GM13977 (cell line): ENCODE data around the gene HHIP.

Source experiments
- DNase-seq: peaks from one replicate; pipeline ENCODE4 v3.0.0; 2012; ENCODE audit warnings: low spot score
- in situ Hi-C: fragments of 300-500 bp; cut with MboI; formaldehyde crosslinking; loops from one replicate; pipeline ENCODE4 v1.12.0; 2022; ENCODE audit warnings: low sequenced_read_pairs, low pct_unique_long_range_greater_than_20kb, mixed read lengths, inconsistent platforms; ENCODE audit not compliant: unreplicated experiment
- TF ChIP-seq, protein P1 (sequence below): IDR thresholded peaks from 2 replicates; pipeline ENCODE4 v1.5.1; 2012; ENCODE audit warnings: mild to moderate bottlenecking, control low read depth; ENCODE audit not compliant: insufficient read depth; ENCODE audit errors: extremely low read depth, missing control alignments

The HHIP gene

DNA sequence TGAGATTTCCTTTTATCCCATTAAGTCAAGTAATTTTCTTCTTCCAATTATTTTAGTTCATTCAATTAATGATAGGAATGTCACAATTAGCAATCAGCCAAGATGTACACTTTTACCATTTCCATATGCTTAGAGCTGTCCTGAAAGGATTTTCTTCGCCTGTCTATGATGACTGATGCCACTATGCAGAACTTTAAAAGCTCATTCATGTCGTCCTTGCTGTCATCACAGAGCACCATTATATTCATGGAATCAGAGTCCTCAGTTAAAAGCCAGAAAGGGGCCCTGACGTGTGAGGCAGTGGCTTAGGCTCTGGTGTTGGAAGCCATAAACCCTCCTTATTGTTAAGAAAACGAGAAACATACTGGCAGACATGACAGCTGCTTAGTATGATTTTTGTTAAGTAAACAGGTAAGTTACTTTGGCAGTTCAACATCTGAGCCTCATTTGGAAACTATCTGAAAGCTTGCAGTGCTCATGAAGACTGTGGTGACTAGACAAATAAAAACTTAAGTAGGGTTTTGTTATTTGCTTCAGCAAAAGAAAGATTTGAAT is 73.1 kb downstream of the HHIP start:
- TF ChIP-seq, protein P1, sequence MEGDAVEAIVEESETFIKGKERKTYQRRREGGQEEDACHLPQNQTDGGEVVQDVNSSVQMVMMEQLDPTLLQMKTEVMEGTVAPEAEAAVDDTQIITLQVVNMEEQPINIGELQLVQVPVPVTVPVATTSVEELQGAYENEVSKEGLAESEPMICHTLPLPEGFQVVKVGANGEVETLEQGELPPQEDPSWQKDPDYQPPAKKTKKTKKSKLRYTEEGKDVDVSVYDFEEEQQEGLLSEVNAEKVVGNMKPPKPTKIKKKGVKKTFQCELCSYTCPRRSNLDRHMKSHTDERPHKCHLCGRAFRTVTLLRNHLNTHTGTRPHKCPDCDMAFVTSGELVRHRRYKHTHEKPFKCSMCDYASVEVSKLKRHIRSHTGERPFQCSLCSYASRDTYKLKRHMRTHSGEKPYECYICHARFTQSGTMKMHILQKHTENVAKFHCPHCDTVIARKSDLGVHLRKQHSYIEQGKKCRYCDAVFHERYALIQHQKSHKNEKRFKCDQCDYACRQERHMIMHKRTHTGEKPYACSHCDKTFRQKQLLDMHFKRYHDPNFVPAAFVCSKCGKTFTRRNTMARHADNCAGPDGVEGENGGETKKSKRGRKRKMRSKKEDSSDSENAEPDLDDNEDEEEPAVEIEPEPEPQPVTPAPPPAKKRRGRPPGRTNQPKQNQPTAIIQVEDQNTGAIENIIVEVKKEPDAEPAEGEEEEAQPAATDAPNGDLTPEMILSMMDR, result no peak
- DNase-seq, result no peak
- in situ Hi-C loops, result no loop called here

- TF ChIP-seq, protein P1, result no peak
- in situ Hi-C loops, result no loop called here
- DNase-seq, result no peak
Measured at GRCh38 chr4:144720491-144720890, 74.5 kb downstream of the HHIP start.

DNA sequence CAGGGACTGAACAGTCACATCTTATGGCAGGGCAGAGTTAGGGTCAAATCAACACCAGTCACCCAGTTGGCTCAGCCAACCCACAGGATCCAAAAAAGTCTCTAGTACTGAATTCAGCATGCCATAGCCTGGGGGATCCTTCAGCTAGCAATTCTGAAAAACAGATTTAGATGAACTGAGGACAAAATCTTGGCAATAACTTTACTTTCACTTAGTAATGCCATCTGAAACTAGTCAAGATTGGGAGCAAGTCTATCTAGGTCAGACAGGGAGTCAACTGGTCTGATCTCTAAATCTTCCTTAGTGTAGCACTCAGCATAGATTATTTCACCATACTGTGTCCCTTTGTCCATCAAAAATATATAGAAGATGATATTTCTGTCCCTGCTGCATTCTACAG is 76.0 kb downstream of the HHIP start:
- TF ChIP-seq, protein P1, result no peak
- in situ Hi-C loops, result no loop called here
- DNase-seq, result no peak

- no peak for DNase-seq
- in situ Hi-C loops, result no loop called here
- TF ChIP-seq, protein P1, result no peak
Measured at GRCh38 chr4:144723471-144723870, 77.5 kb downstream of the HHIP start.

DNA sequence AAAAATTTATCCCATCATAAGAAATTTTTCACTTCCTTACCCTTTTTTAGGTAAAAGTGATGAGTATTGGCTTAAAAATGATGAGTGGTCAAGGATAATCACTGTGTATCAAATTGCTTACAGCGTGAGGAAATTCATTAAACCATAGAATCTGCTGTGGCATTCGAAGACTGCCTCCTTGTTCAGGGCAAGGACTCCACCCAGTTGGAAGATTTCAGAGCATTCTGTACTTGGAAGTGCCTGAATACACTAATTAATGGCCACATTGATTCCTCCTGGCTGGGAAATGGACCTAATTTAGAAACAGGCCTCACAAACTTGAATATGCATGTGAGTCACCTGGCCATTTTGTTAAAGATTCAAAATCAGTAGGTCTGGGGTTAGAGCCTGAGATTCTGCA is 83.2 kb downstream of the HHIP start:
- TF ChIP-seq, protein P1, result no peak
- in situ Hi-C loops, result no loop called here
- no peak for DNase-seq

GRCh38 chr4:144732584-144733428 is 86.8 kb downstream of the HHIP start:
- in situ Hi-C loops, result no loop called here
- no peak for DNase-seq
- TF ChIP-seq, protein P1, result no peak
